RCC 7860 (cell line): ENCODE measurements around the gene S100A13.
"Not testable (repeated sequence)": the region's sequence is repeated elsewhere in the genome, so short reads cannot be mapped to it uniquely, and the experiment has no call there.

Experiments
- DNase-seq: peaks from one replicate; pipeline ENCODE4 v3.0.0-alpha.2; 2015; ENCODE audit warnings: low spot score
- FAIRE-seq: peaks from 2 replicates; lab custom pipeline; 2012; peaks lifted over from hg19 to GRCh38; lab: Jason Lieb, UNC

The S100A13 gene

DNA sequence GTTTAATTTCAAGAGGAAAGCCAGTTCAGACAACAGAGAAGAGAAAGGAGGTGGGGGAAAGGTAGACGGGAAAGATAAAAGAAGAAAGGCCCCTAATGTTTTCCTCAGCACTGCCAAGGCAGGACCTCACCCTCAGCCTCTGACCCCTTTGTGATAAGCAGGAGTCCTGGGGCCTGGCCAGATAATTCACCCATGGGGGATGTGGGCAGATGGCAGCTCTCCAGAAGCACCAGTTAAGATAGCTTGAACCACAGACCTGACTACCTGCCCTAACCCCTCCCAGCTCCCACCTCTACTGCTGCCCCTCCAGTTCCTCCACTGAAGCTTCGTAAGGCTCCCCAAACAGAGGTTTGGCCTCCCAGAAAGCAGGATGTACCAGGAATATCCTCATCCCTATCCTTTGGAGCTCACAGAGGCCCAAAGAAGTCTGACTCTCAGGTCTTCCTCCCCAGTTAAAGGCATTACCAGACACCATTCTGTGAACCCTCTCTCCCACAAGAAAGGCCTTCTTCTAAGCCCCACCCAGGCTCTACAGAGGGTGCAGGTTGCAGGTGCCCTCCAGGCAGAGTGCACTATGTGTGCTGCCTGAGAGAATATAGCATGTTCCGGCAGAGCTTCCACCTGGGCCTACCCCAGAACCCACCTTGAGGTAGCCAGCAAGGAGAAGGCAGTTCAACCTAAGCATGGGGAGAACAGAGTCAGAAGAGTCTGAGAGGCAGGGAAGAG lies 22.0 kb upstream of the S100A13 start:
- FAIRE-seq (no peak), DNase-seq (no peak)

DNA sequence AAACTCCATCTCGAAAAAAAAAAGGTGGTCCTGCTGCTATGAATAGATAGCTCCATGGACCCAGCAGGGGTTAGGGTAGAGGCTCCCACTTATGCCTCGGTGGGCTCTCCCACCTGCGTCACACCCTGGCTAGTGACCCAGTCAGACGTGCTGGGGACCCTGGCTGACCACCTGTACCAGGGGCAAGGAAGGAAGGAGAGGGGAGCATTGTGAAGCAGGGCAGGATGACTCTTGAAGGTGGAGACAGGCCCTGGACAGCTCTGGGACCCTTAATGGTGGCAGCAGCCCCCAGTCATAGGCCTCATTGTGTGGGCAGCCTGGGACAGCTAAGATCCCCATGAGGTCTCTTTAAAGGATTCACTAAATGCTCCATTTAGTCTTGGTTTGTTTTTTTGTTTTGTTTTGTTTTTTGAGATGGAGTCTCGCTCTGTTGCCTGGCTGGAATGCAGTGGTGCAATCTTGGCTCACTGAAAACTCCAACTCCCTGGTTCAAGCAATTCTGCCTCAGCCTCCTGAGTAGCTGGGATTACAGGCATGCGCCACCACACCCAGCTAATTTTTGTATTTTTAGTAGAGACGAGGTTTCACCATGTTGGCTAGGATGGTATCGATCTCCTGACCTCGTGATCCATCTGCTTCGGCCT lies 20.8 kb upstream of the S100A13 start:
- peak; percentile 16 for DNase-seq
- no peak for FAIRE-seq

DNA sequence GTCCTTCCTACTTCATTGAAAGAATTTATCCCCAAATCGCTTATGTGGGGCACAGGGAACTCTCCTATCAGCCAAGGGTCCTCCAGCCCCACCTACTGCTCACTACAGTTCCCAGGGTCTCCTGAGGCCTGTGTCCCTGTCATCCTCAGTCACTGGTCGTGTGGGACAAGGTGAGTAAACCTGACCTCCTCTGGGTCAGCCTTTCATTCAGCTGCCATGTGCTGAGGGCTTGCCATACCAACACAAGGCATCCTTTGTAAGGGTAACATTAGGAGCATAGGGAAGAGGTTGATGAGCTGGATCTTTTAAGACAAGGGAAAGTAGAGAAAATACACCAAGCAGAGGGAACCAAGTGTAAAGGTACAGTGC lies 20.0 kb upstream of the S100A13 start:
- FAIRE-seq = no peak

DNA sequence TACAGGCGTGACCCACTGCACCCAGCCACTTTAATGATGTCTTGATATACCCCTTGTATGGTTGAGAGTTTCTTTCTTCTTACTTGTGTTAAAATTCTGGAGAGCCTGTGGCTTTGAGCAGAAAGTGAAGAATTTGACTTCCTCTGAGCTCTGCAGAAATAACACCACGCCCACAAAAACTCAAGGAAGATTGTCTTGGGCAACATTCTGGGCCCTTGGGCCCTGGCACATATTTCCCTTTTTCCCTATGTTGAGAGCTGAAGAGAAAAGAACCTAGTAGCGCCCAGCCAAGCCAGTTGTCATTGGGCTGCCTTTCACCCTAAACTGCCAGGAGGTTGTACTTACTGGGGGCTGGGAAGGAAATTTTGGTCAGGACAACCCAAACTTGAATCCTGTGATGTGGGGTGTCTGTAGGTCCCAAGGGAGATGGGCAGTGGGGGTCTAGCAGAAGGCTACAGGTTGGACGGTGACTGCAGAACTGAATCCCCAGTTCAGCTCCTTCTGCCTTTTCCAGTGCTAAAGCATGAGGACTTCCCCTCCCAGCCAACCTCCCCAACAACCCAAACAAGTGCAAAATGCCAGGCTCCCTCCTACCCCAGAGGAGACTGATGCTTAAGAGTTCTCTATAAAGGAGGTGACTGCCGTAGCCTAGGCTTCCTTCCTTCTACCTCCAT lies 19.5 kb upstream of the S100A13 start:
- no peak for DNase-seq
- FAIRE-seq = no peak

More for the DNA sequence above, 20.0 kb upstream of the S100A13 start:
- DNase-seq = no peak

DNA sequence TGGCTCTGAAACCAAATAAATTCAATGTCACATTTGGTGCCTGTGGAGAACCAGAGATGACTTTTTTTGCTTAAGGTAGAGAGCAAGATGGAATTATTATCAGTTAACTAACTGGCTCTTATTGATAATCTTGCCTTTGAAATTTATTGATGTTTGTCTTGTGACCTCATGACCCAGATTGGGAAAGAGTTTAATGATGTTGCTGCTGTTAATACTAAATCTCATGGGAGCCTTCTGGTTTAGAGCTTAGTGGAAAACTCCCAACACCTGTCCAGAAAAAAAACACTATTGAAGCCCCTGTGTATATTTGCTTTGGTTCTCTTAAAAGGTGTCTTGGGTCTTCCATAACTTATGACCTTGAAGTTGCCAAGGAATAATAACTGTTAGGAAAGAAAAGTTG lies 16.5 kb upstream of the S100A13 start:
- no peak for FAIRE-seq
- DNase-seq = no peak

DNA sequence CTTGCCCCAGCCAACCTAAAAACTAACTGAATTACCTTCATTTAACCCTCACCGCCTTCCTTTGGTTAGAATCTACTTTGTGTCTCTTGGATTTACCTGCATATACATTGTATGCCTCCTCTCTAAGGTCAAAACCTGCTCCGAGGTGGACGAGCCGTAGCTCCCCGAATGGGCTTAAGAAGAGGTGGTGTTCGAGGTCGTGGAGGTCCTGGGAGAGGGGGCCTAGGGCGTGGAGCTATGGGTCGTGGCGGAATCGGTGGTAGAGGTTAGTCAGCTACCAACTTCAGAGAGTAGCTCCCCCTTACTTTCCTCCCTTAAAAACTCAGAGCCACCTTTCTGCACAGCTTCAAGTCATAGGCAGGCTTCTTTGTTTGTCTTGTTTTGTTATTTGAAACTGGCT lies 15.8 kb upstream of the S100A13 start:
- FAIRE-seq = no peak

DNA sequence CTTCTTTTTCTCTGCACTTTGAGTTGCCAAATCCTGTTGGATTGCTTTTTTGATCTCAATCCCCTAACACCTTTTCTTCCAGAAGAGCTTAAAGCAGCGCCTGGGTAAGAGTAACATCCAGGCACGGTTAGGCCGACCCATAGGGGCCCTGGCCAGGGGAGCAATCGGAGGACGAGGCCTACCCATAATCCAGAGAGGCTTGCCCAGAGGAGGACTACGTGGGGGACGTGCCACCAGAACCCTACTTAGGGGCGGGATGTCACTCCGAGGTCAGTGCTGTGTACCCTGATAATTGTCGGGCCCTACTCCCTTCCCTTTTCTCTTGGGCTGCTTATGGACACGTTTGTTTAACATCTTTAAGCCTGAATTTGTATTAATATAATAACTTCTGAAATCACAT lies 14.9 kb upstream of the S100A13 start:
- DNase-seq = no peak
- FAIRE-seq = no peak

More for the DNA sequence above, 15.8 kb upstream of the S100A13 start:
- no peak for DNase-seq

DNA sequence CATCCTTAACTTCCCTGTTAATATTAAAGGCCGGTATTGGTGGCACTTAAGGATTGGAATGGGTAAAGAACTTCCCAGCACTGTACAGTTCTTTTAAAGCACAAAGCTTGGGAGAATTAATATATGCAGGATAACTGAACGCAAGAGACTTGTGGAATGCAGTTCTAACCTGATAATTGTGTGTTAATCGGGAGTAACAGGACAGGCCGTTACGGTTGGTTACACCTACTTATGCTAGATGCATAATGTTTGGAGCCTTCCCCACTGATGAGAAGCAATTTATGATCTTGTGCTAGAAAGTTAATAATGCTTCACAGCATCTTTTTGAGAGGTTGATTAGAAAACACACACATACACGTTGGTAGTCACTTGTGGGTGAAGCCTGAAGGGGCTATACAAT lies 13.6 kb upstream of the S100A13 start:
- FAIRE-seq = no peak

DNA sequence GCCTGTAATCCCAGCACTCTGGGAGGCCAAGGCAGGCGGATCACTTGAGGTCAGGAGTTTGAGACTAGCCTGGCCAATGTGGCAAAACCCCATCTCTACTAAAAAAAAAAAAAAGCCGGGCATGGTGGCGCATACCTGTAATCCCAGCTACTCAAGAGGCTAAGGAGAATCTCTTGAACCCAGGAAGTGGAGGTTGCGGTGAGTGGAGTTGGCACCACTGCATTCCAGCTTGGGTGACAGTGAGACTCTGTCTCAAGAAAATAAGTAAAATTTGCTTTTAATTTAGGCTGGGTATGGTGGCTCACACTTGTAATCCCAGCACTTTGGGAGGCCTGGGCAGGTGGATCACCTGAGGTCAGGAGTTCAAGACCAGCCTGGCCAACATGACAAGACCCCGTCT lies 12.9 kb upstream of the S100A13 start:
- not testable (repeated sequence) for DNase-seq, FAIRE-seq

More for the DNA sequence above, 13.6 kb upstream of the S100A13 start:
- no peak for DNase-seq

DNA sequence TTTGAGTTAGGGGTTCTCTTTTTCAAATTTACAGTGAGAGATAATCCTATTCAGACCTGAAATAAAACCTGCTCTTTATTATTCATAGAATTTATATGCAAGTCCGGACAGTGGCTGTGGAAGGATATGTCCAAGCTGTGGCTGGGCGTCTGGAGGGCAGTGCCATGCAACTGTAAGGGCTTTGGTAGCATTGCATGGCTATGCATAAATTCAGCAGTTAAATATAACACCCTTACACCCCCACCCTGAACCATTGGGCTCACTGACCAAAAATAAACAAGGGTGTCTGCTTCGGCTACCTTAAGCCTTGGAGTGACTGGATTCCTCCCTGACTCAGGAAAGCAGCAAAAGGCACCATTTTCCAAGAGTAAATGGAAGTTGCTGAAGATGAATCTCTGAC lies 12.0 kb upstream of the S100A13 start:
- DNase-seq (no peak), FAIRE-seq (no peak)

DNA sequence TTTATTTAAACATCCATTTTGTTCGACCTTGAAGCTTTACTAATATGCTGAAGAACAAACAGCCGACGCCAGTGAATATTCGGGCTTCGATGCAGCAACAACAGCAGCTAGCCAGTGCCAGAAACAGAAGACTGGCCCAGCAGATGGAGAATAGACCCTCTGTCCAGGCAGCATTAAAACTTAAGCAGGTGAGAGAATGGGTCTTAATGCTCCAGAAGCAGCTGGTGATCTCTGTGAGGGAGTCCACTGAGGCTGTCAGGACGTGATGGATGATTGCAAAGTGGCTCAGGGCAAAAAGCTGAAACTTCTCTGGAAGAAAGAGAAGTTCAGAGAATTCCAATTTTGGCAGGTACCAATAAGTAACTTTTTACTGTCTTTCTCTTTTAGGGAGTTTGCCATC lies 11.0 kb upstream of the S100A13 start:
- FAIRE-seq = no peak

DNA sequence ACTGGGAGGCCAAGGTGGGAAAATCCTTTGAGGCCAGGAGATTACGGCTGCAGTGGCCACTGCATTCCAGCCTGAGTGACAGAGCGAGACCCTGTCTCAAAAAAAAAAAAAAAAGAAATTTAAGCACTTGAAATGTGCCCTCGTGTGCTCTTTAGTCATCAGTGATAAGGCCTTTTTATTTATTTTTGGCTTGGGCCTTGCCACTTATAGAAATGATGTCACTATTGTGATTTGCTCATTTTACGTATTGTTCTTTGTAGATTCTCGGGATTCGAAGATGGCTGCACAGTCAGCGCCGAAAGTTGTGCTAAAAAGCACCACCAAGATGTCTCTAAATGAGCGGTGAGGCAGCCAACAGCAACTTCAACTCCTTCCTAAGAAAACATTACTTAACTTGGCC lies 9.0 kb upstream of the S100A13 start:
- DNase-seq (no peak), FAIRE-seq (no peak)

More for the DNA sequence above, 11.0 kb upstream of the S100A13 start:
- no peak for DNase-seq

DNA sequence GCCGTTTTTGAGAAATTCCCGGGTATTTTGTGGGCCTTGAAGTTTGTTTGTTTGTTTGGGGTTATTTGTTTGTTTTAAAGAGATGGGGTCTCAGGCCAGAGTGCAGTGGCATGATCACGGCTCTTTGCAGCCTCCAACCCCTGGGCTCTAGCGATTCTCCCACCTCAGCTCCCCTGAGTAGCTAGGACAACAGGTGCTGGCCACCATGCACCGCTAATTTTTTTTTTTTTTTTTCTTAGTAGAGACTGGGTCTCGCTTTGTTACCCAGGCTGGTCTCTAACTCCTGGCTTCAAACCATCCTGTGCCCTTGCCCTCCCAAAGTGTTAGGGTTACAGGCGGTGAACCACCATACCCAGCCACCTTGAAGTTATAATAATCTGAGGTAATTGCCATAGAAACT lies 8.6 kb upstream of the S100A13 start:
- DNase-seq (no peak), FAIRE-seq (no peak)

DNA sequence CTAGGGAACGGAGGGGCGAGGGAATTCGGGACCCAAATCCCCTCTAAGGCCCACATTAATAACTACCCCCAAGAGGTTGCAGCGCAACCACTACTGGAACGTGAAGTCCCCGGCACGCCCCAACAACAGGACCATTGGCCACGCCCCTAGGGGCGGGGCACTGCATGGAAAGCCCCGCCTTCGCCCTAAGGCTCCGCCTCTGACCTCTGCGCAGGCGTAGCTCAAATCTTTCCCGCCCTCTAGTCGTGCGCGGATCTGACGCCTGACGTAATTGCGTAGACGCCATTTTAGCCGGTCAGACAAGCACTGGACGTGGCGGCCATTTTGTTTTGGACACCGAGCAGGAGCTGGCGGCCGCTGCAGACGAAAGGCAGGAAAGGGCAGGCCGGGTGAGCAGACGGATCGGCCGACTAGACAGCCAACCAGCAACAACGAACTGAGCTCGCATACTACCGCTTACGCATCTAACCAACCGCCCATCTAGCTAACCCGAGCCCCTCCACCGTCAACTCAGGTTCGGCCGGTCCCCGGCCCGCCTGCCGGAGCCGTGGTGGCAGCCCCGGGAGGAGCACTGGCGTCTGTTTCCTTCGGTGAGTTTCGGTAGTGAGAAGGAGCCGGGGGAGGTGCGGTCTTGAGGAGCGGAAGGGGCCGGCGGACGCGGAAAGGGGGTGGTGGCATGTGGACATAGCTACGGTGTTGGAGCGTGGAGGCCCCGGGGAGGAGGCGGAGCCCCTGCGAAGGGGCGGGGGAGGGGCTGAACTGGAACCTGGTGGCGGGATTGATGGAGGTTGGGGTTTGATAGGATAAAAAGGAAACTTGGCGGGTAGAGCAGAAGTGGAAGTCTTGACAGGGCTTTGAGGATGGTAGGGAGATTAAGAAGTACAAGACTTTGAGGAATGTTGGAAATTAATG lies 6.7 kb upstream of the S100A13 start, which contains the start of gene CHTOP:
Gene CHTOP (plus strand): TSS at position 313 of the 912 bp plus-strand sequence. CDS start 2,523 bp downstream, outside the sequence.
- DNase-seq = peak; percentile 96
- FAIRE-seq = peak; percentile 72

DNA sequence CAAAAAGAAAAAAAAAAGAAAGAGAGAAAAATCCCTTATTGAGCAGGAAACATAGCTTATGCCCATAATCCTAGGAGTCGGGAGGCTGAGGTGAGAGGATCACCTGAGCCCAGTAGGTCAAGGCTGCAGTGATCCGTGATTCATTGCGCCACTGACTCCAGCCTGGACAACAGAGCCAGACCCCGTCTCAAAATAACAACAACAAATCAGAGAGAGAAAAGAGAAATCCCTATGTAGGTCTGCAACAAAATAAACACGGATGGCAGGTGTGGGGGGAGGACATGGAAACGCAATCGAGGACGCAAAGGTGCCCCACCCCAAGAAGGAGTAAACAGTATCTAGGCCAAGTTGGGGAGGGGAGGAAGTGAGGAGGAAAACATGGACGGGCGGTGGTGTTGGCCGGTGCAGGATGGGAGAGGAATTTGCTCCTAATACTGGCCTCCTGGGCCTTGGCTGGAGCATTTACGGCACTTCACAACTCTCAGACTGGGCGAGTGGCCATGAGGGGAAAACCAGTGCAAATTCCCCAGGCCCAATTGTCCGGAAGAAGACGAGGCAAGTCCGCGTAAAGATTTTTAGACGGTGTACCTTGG lies 6.0 kb upstream of the S100A13 start:
- FAIRE-seq (no peak), DNase-seq (no peak)

DNA sequence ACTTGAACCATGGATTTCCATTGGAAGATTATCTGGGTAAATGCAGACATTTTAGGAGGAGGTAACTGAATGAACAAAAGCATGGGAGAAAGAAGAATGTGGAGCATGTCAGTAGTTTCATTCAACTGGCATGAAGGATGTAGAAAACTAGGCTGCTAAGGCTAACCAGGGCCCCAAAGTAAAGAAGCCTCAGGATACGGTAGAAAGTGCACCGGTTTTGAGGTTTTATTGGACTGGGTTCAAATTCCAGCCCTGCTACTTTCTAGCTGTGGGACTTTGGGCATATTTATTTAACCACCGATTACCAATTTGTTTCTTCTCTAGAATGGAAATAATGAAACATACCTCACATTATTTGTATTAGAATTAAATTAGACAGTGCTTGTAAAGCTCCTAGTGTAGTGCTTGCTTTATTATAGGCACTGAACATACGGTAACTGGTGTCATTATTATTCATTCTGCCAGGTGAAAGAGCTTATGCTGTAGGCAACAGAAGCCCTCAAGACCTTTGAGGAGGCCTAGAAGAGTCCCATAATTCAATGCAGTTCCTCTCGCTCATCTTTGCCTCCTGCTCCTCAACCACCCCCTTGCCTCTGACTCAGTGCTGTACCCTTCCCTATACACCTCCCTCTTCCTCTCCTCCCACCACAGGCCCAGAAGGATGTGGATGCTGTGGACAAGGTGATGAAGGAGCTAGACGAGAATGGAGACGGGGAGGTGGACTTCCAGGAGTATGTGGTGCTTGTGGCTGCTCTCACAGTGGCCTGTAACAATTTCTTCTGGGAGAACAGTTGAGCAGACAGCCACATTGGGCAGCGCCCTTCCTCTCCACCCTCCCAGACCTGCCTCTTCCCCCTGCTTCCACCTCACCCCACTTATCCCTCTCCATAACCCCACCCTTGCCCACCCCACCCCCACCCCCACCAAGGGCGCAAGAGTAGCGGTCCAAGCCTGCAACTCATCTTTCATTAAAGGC lies 4.0 kb upstream of the S100A13 start:
- no peak for DNase-seq
- FAIRE-seq = no peak

DNA sequence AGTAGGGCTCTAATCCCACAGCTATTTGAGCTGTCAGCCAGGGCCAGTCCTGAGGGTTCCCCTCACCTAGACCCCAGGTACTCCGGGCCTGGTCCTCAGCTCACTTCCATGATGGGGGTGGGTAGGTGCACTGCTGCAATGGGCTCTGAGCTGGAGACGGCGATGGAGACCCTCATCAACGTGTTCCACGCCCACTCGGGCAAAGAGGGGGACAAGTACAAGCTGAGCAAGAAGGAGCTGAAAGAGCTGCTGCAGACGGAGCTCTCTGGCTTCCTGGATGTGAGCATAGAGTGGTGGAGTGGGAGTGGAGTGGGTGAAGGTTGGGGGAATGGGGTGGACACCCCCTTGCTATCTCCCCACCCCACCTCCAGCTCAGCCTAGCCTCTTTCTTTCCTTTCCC lies 3.1 kb upstream of the S100A13 start:
- DNase-seq = no peak
- FAIRE-seq = no peak

DNA sequence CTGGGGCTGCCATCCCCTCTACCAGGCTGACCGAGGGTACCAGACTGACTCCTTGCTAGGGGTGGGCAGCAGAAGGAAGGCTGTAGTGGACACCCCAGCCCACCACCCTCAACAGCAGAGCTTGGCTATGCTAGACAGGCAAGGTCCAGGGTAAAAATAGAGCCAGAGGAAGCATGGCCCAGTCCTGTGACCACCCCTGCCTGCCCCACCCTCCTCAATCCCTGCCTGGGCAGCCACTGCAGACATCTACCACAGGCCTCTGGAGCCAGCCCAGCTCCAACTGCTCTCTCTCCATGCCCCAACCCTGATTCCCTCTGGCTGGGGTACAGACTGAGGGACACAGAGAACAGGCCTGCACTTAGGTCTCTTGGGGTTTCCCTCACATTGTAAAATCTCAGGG lies 2.7 kb upstream of the S100A13 start:
- DNase-seq (no peak), FAIRE-seq (no peak)

DNA sequence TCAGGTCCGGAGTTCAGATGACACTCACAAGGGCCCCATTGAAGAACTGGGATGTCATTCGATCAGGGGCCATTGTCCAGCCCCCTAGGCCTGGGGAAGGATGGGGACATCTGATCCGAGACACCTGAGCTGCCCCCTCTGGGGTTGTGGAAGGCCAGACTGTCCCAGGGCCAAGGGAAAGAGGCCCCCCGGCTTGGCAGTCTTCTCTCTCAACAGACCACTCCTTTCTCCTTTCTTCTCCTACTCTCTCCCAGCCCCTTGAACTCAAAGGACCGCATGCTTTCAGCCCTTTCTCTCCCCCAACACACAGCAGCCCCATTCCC lies 2.0 kb upstream of the S100A13 start:
- DNase-seq (no peak), FAIRE-seq (no peak)
